HG03342 (cell line): Measurements from ENCODE around the gene DCP1B.

Experiments
- ATAC-seq: cut with Tn5 transposase; IDR thresholded peaks from one replicate; pipeline ENCODE4 v1.9.1; 2021; ENCODE audit warnings: mild to moderate bottlenecking, moderate library complexity; ENCODE audit not compliant: unreplicated experiment

The DCP1B gene

DNA sequence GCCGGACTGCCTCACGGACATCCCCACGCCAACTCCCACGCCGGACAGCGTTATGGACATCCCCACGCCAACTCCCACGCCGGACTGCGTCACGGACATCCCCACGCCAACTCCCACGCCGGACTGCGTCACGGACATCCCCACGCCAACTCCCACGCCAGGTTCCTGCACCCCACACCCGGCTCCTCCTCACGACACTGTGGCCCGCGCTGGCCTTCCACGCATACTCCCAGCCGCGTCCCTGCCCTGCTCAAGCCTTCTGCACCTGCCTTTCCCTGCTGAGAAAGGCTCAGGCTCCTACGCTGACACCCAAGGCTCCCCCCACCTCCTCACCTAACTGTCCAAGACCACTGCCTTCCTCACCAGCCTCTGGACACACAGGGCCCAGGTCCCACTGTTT lies 95.5 kb downstream of the DCP1B start:
- ATAC-seq = no peak

DNA sequence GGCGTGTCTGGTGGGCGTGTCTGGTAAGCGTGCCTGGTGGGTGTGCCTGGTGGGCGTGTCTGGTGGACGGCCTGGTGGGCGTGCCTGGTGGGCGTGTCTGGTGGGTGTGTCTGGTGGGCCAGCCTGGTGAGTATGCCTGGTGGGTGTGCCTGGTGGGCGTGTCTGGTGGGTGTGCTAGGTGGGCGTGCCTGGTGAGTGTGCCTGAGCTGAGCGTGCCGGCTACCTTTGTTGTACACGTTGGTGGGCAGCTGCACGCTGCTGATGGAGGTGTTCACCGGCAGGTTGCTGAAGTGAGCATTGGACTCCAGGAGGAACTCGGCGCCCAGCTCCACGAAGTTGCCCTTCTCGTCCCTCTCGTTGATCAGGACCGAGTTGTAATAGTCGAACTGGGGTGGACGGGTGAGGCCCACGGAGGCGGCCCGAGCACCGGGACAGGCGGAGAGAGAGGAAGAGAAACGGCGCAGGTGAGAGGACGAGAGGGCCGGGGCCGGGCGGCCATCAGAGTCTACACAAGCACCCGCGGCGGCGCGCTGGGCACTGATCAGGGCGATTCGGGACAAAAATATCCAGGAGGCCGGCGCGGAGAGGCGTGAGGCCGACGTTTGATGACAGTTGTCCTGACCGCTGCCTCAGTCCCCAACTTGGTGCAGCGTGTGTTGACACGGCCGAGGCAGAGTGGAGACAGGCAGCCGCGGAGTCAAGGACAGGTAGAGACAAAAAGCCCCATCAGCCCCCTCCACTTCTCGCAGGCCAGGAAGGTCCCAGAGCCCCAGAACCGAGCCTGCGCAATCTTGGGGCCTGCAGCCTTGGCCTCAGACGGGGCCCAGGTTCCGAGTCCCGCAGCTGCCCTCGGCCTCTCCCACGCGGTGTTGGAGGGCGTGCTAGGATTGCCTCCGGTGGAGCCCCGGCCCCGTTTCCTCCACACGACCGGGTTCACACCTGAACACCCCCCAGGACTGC lies 96.3 kb downstream of the DCP1B start:
- no peak for ATAC-seq

DNA sequence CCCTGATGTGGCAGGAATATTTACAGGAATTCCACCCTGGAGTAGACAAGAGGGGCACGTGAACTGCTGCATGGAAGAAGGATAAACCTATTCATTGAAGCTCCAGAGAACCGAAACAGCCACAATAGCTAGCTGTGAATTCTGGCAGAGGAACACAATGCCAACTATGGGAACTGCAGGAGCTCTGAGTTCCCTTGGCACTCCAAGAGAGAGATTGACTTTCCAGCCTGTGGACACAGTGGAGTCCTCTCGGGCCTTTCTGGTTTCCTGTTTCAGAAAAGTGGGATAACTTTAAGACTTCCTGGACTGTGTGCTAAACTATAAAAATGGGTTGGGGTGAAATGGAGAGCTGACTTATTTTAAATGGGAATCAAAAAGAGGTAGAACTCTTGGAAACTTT lies 97.7 kb downstream of the DCP1B start:
- ATAC-seq = no peak

DNA sequence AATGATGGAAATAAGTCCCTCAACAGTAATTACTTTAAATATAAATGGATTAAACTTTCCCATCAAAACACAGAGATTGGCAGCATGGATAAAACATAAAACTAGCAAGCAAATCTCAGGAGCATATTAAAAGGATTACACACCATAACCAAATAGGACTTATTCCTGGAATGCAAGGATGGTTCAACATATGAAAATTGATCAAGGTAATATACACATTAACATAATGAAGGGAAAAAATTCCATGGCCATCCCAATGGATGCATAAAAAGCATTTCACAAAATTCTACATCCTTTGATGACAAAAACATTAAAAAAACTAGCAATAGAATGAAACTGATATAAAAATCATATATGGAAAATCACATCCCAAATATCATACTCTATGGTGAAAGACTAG lies 99.4 kb downstream of the DCP1B start:
- no peak for ATAC-seq

DNA sequence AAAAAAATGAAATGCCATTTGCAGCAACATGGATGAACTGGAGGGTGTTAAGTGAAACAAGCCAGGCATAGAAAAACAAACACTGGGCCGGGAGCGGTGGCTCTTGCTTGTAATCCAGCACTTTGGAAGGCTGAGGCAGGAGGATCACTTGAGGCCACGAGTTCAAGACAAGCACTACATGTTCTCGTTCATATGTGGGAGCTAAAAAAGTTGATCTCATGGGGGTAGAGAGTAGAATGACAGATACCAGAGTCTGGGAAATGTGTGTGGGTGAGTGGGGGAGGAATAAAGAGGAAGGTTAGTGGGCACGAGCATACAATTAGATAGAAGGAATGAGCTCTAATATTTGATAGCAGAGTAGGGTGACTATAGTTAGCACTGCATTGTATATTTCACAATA lies 107.3 kb downstream of the DCP1B start:
- ATAC-seq = no peak
